Measurements from ENCODE around the gene FAM193B. TPM values are rescaled to one million over a fixed set of nuclear protein-coding genes. Genes with fewer than 3 reads are reported as not detected.

FAM193B gene
- total and polyA plus RNA-seq, 4 donors, result 14.3 to 31.8 (median 15.8) TPM

DNA sequence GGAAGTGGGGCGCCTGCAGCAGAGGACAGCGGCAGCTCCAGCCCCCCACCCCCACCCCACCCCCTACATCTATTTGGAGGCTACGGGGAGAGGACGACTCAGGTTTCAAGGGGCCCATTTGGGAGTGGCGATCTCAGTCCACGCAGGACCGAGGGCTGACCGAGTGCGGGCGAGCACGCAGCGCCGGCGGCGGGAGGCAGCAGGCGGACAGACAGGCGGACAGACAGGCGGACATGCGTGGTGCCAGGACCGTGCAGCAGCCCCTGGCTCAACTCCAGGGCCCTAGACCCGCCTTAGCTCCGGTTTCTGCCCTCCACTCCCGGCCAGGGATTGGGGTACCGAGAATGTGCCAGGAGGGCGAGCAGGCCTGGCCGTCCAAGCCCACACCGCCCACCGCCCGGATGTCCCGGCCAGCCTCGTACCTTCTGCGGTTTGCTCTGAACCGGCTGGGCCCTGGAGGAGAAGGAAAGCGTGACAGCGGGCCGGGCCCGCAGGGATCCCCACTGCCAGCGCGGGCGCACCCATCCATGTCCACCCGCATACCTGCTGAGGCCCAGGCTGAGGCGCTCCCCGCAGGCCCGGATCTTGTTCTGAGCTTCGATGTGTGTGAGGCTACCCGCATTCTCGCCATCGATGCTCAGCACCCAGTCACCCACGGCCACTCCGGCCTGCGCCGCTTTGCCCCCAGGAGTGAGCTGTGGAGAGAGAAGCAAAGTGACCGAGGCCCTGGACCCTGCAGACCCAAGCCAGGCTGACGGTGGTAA lies 62.2 kb downstream of the FAM193B start (continued):
- TF ChIP-seq, protein P1, sequence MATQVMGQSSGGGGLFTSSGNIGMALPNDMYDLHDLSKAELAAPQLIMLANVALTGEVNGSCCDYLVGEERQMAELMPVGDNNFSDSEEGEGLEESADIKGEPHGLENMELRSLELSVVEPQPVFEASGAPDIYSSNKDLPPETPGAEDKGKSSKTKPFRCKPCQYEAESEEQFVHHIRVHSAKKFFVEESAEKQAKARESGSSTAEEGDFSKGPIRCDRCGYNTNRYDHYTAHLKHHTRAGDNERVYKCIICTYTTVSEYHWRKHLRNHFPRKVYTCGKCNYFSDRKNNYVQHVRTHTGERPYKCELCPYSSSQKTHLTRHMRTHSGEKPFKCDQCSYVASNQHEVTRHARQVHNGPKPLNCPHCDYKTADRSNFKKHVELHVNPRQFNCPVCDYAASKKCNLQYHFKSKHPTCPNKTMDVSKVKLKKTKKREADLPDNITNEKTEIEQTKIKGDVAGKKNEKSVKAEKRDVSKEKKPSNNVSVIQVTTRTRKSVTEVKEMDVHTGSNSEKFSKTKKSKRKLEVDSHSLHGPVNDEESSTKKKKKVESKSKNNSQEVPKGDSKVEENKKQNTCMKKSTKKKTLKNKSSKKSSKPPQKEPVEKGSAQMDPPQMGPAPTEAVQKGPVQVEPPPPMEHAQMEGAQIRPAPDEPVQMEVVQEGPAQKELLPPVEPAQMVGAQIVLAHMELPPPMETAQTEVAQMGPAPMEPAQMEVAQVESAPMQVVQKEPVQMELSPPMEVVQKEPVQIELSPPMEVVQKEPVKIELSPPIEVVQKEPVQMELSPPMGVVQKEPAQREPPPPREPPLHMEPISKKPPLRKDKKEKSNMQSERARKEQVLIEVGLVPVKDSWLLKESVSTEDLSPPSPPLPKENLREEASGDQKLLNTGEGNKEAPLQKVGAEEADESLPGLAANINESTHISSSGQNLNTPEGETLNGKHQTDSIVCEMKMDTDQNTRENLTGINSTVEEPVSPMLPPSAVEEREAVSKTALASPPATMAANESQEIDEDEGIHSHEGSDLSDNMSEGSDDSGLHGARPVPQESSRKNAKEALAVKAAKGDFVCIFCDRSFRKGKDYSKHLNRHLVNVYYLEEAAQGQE (IDR thresholded peaks at IDR 0.05), result no peak

DNA sequence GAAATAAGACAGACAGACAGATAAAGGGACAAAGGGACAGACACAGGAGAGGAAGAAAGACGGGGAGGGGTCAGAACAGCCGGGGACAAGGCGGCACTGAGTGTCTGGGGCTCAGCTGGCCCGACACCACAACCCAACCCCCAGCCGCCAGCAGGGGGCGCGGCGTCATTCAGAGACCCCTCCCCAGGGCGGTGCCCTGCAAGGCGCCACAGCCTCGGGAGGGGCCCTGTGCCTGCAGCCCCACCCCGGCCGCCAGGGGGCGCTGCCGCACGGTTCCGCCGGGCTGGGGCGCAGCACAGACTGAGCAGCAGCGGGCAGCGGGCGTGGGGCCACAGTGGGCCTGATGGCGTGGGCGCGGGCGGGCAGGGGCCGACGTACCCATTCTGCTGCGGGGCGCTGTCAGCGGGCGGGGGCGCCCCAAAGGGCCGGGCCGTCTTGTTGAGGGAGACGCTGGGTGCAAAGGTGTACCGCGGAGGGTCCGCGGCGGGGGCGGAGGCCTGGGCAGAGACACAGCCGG lies 62.9 kb downstream of the FAM193B start:
- Histone ChIP-seq H3K36me3 (ENCODE audit: control insufficient read depth in 4 of 4, insufficient read depth in 3 of 4, low read depth in 1 of 4, low read length in 3 of 4) (peaks cover 0 to 4% (median under 1%) of the 10 kb centered on the region in 4 donors), H3K9ac (ENCODE audit: low read depth in 1 of 2, low read length in 2 of 2) (no peak overlapping the region), H3K27me3 (ENCODE audit: control insufficient read depth in 4 of 4, insufficient read depth in 4 of 4, low read length in 3 of 4) (no peaks in the 10 kb centered on the region), H3K27ac (ENCODE audit: low read depth in 1 of 2, low read length in 2 of 2) (no peak overlapping the region), H3K4me3 (ENCODE audit: low read depth in 1 of 3, low read length in 3 of 3) (no peak overlapping the region), H3K4me1 (ENCODE audit: control insufficient read depth in 4 of 4, insufficient read depth in 4 of 4, low read length in 3 of 4) (peaks cover 0 to 12% (median 2%) of the 10 kb centered on the region in 4 donors), H3K9me3 (ENCODE audit: control insufficient read depth in 4 of 4, low read length in 3 of 4) (no peaks in the 10 kb centered on the region)
- 75% methylated on average over 43 of the region's 43 CpGs for WGBS
- TF ChIP-seq HNF4A (conservative IDR thresholded peaks at IDR 0.05), result no peak
- TF ChIP-seq, protein P2, sequence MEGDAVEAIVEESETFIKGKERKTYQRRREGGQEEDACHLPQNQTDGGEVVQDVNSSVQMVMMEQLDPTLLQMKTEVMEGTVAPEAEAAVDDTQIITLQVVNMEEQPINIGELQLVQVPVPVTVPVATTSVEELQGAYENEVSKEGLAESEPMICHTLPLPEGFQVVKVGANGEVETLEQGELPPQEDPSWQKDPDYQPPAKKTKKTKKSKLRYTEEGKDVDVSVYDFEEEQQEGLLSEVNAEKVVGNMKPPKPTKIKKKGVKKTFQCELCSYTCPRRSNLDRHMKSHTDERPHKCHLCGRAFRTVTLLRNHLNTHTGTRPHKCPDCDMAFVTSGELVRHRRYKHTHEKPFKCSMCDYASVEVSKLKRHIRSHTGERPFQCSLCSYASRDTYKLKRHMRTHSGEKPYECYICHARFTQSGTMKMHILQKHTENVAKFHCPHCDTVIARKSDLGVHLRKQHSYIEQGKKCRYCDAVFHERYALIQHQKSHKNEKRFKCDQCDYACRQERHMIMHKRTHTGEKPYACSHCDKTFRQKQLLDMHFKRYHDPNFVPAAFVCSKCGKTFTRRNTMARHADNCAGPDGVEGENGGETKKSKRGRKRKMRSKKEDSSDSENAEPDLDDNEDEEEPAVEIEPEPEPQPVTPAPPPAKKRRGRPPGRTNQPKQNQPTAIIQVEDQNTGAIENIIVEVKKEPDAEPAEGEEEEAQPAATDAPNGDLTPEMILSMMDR (IDR thresholded peaks at IDR 0.05; ENCODE audit: low read depth, low read length, missing input control), result peak; percentile 33
- DNase-seq (ENCODE audit: low spot score), result peak; percentile 73

DNA sequence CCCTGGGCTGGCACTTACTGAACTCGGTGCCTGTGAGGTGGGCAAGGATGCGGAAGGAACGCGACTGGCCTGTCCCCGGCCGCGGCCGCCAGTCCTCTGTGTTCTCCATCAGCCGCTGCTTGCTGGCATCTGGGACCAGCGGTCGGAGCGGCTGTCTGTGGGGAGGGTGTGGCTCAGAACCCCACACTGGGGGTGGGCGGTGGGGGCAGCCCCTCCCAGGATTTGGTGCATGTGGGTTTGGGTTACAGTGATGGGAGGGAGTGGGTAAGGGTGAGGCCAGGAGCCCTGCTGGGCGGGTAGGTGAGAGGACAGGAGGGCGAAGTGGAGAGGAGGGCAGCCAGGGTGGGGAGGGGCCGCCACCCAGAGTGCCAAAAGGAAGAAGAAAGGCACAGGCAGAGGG lies 63.4 kb downstream of the FAM193B start:
- Histone ChIP-seq H3K9me3 (ENCODE audit: control insufficient read depth in 4 of 4, low read length in 3 of 4) (no peaks in the 10 kb centered on the region), H3K27ac (ENCODE audit: low read depth in 1 of 2, low read length in 2 of 2) (no peak overlapping the region), H3K4me3 (ENCODE audit: low read depth in 1 of 3, low read length in 3 of 3) (no peak overlapping the region), H3K9ac (ENCODE audit: low read depth in 1 of 2, low read length in 2 of 2) (no peak overlapping the region), H3K27me3 (ENCODE audit: control insufficient read depth in 4 of 4, insufficient read depth in 4 of 4, low read length in 3 of 4) (no peaks in the 10 kb centered on the region), H3K36me3 (ENCODE audit: control insufficient read depth in 4 of 4, insufficient read depth in 3 of 4, low read depth in 1 of 4, low read length in 3 of 4) (peaks cover 0 to 4% (median under 1%) of the 10 kb centered on the region in 4 donors), H3K4me1 (ENCODE audit: control insufficient read depth in 4 of 4, insufficient read depth in 4 of 4, low read length in 3 of 4) (peaks cover 0 to 8% (median 1%) of the 10 kb centered on the region in 4 donors)
- no peak for TF ChIP-seq SP1 (IDR thresholded peaks at IDR 0.05)
- TF ChIP-seq, protein P3, sequence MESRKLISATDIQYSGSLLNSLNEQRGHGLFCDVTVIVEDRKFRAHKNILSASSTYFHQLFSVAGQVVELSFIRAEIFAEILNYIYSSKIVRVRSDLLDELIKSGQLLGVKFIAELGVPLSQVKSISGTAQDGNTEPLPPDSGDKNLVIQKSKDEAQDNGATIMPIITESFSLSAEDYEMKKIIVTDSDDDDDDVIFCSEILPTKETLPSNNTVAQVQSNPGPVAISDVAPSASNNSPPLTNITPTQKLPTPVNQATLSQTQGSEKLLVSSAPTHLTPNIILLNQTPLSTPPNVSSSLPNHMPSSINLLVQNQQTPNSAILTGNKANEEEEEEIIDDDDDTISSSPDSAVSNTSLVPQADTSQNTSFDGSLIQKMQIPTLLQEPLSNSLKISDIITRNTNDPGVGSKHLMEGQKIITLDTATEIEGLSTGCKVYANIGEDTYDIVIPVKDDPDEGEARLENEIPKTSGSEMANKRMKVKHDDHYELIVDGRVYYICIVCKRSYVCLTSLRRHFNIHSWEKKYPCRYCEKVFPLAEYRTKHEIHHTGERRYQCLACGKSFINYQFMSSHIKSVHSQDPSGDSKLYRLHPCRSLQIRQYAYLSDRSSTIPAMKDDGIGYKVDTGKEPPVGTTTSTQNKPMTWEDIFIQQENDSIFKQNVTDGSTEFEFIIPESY (IDR thresholded peaks at IDR 0.05), result no peak
- TF ChIP-seq HNF4G (IDR thresholded peaks at IDR 0.05), result no peak
- no peak for TF ChIP-seq RAD21 (IDR thresholded peaks at IDR 0.05)
- TF ChIP-seq YY1 (IDR thresholded peaks at IDR 0.05), result no peak
- no peak for TF ChIP-seq NR2F2 (IDR thresholded peaks at IDR 0.05)
- no peak for TF ChIP-seq GABPA (IDR thresholded peaks at IDR 0.05 in 1 of 2, conservative IDR thresholded peaks at IDR 0.05 in 1 of 2)
- TF ChIP-seq FOXA2 (IDR thresholded peaks at IDR 0.05), result no peak
- no peak for TF ChIP-seq RXRA (IDR thresholded peaks at IDR 0.05)
- TF ChIP-seq EGR1 (IDR thresholded peaks at IDR 0.05; ENCODE audit: low read depth in 2 of 2), result no peak
- TF ChIP-seq, protein P4, sequence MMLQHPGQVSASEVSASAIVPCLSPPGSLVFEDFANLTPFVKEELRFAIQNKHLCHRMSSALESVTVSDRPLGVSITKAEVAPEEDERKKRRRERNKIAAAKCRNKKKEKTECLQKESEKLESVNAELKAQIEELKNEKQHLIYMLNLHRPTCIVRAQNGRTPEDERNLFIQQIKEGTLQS (IDR thresholded peaks at IDR 0.05), result no peak
- TF ChIP-seq, protein P5, sequence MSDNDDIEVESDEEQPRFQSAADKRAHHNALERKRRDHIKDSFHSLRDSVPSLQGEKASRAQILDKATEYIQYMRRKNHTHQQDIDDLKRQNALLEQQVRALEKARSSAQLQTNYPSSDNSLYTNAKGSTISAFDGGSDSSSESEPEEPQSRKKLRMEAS (IDR thresholded peaks at IDR 0.05), result no peak
- TF ChIP-seq TAF1 (conservative IDR thresholded peaks at IDR 0.05), result no peak
- TF ChIP-seq FOXA1 (IDR thresholded peaks at IDR 0.05), result no peak
- TF ChIP-seq HNF4A (conservative IDR thresholded peaks at IDR 0.05), result no peak
- TF ChIP-seq, protein P2 (IDR thresholded peaks at IDR 0.05; ENCODE audit: low read depth, low read length, missing input control), result no peak
- no peak for DNase-seq (ENCODE audit: low spot score)
- 94% methylated on average over 16 of the region's 16 CpGs for WGBS
